NCI-H2107 treated with DMSO at 0.1 percent for 48 hours (cell line): Measurements from ENCODE around the gene RNF227.
"Not testable (repeated sequence)": the region's sequence is repeated elsewhere in the genome, so short reads cannot be mapped to it uniquely, and the experiment has no call there.

Experiments
- DNase-seq: peaks from one replicate; lab custom pipeline; 2025; ENCODE audit not compliant: unreplicated experiment; lab: John Stamatoyannopoulos, UW

Gene RNF227

DNA sequence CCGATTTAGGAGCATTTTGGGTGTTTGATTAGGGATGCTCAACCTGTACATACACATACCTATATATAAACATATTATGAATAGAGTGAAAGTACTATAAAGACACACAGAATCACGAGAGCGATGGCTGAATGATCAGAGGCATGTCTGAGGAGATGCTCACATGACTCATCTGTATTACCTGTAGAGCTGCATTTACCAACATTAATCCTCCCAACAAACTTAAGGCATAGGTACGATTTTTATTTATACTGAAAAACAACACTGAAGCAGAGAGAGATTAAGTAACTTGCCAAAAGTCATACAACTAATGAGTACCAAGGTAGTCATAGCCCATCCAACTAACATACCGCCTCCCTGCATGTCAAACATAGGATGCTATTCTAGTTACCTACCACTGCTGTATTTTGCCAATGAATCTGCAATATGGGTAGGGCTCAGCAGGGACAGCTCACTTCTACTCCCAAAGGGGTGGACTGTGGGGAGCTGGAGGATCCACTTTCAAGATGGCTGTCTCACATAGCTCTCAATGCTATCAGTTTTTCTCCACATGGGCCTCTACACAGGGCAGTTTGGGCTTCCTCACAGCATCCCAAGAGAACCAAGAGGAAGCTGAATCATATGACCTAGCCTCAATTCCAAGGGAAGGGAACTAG, 51.0 kb downstream of the RNF227 start:
- no peak for DNase-seq

DNA sequence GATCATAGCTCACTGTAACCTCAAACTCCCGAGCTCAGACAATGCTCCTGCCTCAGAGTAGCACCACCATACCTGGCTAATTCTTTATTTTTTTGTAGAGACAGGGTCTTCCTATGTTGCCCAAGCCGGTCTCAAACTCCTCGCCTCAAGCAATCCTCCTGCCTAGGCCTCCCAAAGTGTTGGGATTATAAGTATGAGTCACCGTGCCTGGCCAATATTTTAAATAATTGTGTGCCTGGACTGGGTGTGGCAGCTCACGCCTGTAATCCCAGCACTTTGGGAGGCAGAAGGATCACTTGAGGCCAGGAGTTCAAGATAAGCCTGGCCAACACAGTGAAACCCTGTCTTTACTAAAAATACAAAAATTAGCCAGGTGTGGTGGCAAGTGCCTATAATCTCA, 51.7 kb downstream of the RNF227 start:
- not testable (repeated sequence) for DNase-seq
